HepG2 (cell line): ENCODE measurements around the gene VDAC2. TPM values are rescaled to one million over a fixed set of nuclear protein-coding genes. Genes with fewer than 3 reads are reported as not detected.

Experiments used
- BRF2 ChIP-seq: sonication (generic); formaldehyde crosslinking; IDR thresholded peaks from 2 replicates; pipeline ENCODE4 v1.8.1; 2022; ENCODE audit warnings: mild to moderate bottlenecking, missing genetic modification reagents
- FIP1L1 ChIP-seq: fragments of 200-400 bp; formaldehyde crosslinking; IDR thresholded peaks from 2 replicates; pipeline ENCODE4 v1.6.1; 2018; ENCODE audit warnings: low read depth, mild to moderate bottlenecking, low read length, moderate library complexity, borderline replicate concordance; ENCODE audit not compliant: insufficient read depth
- GZF1 ChIP-seq: sonication (generic); formaldehyde crosslinking; IDR thresholded peaks from 2 replicates; pipeline ENCODE4 v1.5.1; 2020; ENCODE audit warnings: mild to moderate bottlenecking, missing genetic modification reagents
- HOXA9 ChIP-seq: sonication (generic); formaldehyde crosslinking; IDR thresholded peaks from 2 replicates; pipeline ENCODE4 v1.8.1; 2022; ENCODE audit warnings: missing genetic modification reagents, mild to moderate bottlenecking, moderate library complexity, borderline replicate concordance
- IRF2 ChIP-seq: IDR thresholded peaks from 2 replicates; pipeline ENCODE4 v1.6.1; 2018; ENCODE audit warnings: missing genetic modification reagents, missing compliant biosample characterization
- NR1H2 ChIP-seq: sonication (generic); formaldehyde crosslinking; IDR thresholded peaks from 2 replicates; pipeline ENCODE4 v1.8.1; 2022; ENCODE audit warnings: low read depth, missing genetic modification reagents, borderline replicate concordance
- ONECUT2 ChIP-seq: sonication (generic); formaldehyde crosslinking; IDR thresholded peaks from 2 replicates; pipeline ENCODE4 v1.4.0; 2020; ENCODE audit warnings: missing genetic modification reagents
- REXO4 ChIP-seq: sonication (generic); formaldehyde crosslinking; IDR thresholded peaks from 2 replicates; pipeline ENCODE4 v1.8.0; 2022; ENCODE audit warnings: missing genetic modification reagents, mild to moderate bottlenecking, borderline replicate concordance
- SNAPC2 ChIP-seq: sonication (generic); formaldehyde crosslinking; IDR thresholded peaks from 2 replicates; pipeline ENCODE4 v1.8.1; 2022; ENCODE audit warnings: mild to moderate bottlenecking, missing genetic modification reagents
- TSC22D2 ChIP-seq: sonication (generic); formaldehyde crosslinking; IDR thresholded peaks from 2 replicates; pipeline ENCODE4 v1.5.1; 2020; ENCODE audit warnings: missing genetic modification reagents, mild to moderate bottlenecking, borderline replicate concordance
- ZNF121 ChIP-seq: sonication (generic); formaldehyde crosslinking; IDR thresholded peaks from 2 replicates; pipeline ENCODE4 v1.5.0; 2020; ENCODE audit warnings: mild to moderate bottlenecking, missing genetic modification reagents
- ZNF274 ChIP-seq: sonication (generic); formaldehyde crosslinking; IDR thresholded peaks from 2 replicates; pipeline ENCODE4 v1.5.1; 2020; ENCODE audit warnings: mild to moderate bottlenecking, missing genetic modification reagents
- ZNF282 ChIP-seq: fragments of 450-650 bp; IDR thresholded peaks from 2 replicates; pipeline ENCODE4 v1.6.1; 2018; ENCODE audit not compliant: partially characterized antibody
- ZNF431 ChIP-seq: sonication (generic); formaldehyde crosslinking; IDR thresholded peaks from 2 replicates; pipeline ENCODE4 v1.9.0; 2022; ENCODE audit warnings: missing genetic modification reagents, low read depth, mild to moderate bottlenecking, borderline replicate concordance
- ZNF530 ChIP-seq: sonication (generic); formaldehyde crosslinking; IDR thresholded peaks from 2 replicates; pipeline ENCODE4 v1.5.0; 2020; ENCODE audit warnings: low read depth, mild to moderate bottlenecking, missing genetic modification reagents
- ZNF891 ChIP-seq: sonication (generic); formaldehyde crosslinking; IDR thresholded peaks from 2 replicates; pipeline ENCODE4 v1.5.0; 2020; ENCODE audit warnings: mild to moderate bottlenecking, missing genetic modification reagents
- ZSCAN22 ChIP-seq: sonication (generic); formaldehyde crosslinking; IDR thresholded peaks from 2 replicates; pipeline ENCODE4 v1.4.0; 2020; ENCODE audit warnings: mild to moderate bottlenecking, missing genetic modification reagents
- polyA plus RNA-seq, 8 experiments: library from polyadenylated mRNA; depleted of rRNA in 3 of 8; stranded (reverse) in 7 of 8; unstranded in 1 of 8; fragments of >200 nt; fragmentation: Illumina TruSeq in 4 of 8; extraction: Trizol in 4 of 8; gene quantifications; 2 replicates each; pipeline versions ENCODE4 v1.2.1 to v1.2.3, GENCODE V29; 2011 to 2016; ENCODE audit warnings: low read depth in 4 of 8, missing spikeins in 1 of 8, mixed read lengths in 1 of 8; ENCODE audit not compliant: insufficient read depth in 1 of 8
- total RNA-seq, 5 experiments: library from RNA; depleted of rRNA; stranded (reverse); fragments of >200 nt; fragmentation: Illumina TruSeq; extraction: Trizol; gene quantifications; 2 replicates each; pipeline ENCODE4 v1.2.3, GENCODE V29; 2016; ENCODE audit warnings: low read depth in 1 of 5
- TF ChIP-seq, protein P1 (sequence below): IDR thresholded peaks from 2 replicates; pipeline ENCODE4 v1.6.1; 2016; ENCODE audit warnings: low read depth, missing genetic modification reagents, missing compliant biosample characterization
- TF ChIP-seq, protein P2 (sequence below): sonication (generic); formaldehyde crosslinking; IDR thresholded peaks from 2 replicates; pipeline ENCODE4 v1.8.1; 2023; ENCODE audit warnings: mild to moderate bottlenecking, missing genetic modification reagents, borderline replicate concordance
- TF ChIP-seq, protein P3 (sequence below): sonication (generic); formaldehyde crosslinking; IDR thresholded peaks from 2 replicates; pipeline ENCODE4 v1.4.0; 2020; ENCODE audit warnings: missing genetic modification reagents, borderline replicate concordance

VDAC2 gene
- total and polyA plus RNA-seq, 2 of the 13 experiments (the other 11 are each of a cell fraction or from before 2014, with no cell fraction given): 67.9 to 222 TPM

DNA sequence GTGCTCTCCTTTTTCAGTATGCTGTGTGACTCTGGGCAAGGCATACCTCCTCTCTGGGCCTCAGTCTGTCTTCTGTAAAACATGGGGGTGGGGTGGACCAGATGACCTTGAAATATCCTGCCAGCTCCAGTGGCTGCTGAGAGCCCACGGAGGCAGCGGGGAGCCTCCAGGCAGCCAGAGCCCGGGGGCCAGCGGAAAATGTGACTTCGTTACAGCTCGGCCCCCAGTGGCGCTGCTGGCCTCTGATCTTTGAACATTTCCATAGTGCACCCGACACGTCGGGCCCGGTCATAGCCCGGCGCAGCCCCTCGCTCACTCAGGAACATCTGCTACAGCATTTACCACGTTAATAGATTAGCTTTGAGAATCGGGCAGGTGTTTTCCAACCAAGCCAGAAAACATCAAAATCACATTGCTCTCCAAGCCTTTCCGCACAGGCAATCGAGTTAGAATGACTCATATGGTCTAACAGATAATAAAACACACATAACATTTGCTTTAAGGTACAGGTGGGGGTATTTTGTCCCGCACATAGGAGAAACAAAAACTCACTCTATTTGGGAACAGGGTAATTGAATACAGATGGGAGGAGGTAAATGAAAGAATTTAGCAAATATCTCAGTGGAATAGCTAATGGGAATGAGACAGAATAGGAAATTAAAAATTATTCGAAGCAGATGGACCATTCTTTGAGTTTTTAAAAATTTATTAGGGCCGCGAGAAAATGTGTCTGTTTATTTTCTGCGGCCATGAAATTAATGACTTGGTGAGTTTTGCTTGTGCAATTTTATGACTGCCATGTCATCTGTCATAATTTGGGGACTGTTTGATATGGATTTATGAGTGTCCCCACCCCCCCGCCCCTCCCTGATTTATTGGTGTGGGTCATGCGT lies 51.5 kb downstream of the VDAC2 start (continued):
- no peak for TF ChIP-seq ZNF530 (CRISPR knock-in tag)
- TF ChIP-seq REXO4 (CRISPR knock-in tag): no peak
- no peak for TF ChIP-seq ZNF891
- no peak for TF ChIP-seq ZSCAN22 (CRISPR knock-in tag)
- no peak for TF ChIP-seq FIP1L1
- no peak for TF ChIP-seq ONECUT2 (CRISPR knock-in tag)
- TF ChIP-seq NR1H2 (CRISPR knock-in tag): no peak
- TF ChIP-seq HOXA9 (CRISPR knock-in tag): no peak
- TF ChIP-seq ZNF431 (CRISPR knock-in tag): no peak
- TF ChIP-seq ZNF274 (CRISPR knock-in tag): no peak
- no peak for TF ChIP-seq TSC22D2 (CRISPR knock-in tag)
- no peak for TF ChIP-seq GZF1
- TF ChIP-seq BRF2 (CRISPR knock-in tag): no peak
- TF ChIP-seq, protein P1, sequence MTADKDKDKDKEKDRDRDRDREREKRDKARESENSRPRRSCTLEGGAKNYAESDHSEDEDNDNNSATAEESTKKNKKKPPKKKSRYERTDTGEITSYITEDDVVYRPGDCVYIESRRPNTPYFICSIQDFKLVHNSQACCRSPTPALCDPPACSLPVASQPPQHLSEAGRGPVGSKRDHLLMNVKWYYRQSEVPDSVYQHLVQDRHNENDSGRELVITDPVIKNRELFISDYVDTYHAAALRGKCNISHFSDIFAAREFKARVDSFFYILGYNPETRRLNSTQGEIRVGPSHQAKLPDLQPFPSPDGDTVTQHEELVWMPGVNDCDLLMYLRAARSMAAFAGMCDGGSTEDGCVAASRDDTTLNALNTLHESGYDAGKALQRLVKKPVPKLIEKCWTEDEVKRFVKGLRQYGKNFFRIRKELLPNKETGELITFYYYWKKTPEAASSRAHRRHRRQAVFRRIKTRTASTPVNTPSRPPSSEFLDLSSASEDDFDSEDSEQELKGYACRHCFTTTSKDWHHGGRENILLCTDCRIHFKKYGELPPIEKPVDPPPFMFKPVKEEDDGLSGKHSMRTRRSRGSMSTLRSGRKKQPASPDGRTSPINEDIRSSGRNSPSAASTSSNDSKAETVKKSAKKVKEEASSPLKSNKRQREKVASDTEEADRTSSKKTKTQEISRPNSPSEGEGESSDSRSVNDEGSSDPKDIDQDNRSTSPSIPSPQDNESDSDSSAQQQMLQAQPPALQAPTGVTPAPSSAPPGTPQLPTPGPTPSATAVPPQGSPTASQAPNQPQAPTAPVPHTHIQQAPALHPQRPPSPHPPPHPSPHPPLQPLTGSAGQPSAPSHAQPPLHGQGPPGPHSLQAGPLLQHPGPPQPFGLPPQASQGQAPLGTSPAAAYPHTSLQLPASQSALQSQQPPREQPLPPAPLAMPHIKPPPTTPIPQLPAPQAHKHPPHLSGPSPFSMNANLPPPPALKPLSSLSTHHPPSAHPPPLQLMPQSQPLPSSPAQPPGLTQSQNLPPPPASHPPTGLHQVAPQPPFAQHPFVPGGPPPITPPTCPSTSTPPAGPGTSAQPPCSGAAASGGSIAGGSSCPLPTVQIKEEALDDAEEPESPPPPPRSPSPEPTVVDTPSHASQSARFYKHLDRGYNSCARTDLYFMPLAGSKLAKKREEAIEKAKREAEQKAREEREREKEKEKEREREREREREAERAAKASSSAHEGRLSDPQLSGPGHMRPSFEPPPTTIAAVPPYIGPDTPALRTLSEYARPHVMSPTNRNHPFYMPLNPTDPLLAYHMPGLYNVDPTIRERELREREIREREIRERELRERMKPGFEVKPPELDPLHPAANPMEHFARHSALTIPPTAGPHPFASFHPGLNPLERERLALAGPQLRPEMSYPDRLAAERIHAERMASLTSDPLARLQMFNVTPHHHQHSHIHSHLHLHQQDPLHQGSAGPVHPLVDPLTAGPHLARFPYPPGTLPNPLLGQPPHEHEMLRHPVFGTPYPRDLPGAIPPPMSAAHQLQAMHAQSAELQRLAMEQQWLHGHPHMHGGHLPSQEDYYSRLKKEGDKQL (CRISPR knock-in tag): no peak
- no peak for TF ChIP-seq IRF2 (CRISPR knock-in tag)
- TF ChIP-seq ZNF282: no peak
- TF ChIP-seq SNAPC2 (CRISPR knock-in tag): no peak
- TF ChIP-seq, protein P2, sequence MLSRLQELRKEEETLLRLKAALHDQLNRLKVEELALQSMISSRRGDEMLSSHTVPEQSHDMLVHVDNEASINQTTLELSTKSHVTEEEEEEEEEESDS (CRISPR knock-in tag): no peak
- peak; percentile 82 for TF ChIP-seq ZNF121 (CRISPR knock-in tag)
- TF ChIP-seq, protein P3, sequence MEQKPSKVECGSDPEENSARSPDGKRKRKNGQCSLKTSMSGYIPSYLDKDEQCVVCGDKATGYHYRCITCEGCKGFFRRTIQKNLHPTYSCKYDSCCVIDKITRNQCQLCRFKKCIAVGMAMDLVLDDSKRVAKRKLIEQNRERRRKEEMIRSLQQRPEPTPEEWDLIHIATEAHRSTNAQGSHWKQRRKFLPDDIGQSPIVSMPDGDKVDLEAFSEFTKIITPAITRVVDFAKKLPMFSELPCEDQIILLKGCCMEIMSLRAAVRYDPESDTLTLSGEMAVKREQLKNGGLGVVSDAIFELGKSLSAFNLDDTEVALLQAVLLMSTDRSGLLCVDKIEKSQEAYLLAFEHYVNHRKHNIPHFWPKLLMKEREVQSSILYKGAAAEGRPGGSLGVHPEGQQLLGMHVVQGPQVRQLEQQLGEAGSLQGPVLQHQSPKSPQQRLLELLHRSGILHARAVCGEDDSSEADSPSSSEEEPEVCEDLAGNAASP: no peak
